Hepatocyte (in vitro differentiated cells): ENCODE data around the gene C12orf42. TPM values are rescaled to one million over a fixed set of nuclear protein-coding genes. Genes with fewer than 3 reads are reported as not detected.

ENCODE experiments used
- DNase-seq: peaks from one replicate; pipeline ENCODE4 v3.0.0-alpha.2; 2016; ENCODE audit warnings: low spot score
- H2AFZ ChIP-seq: fragments of 200-600 bp; sonication (generic); 2 replicates; pipeline ENCODE4 v1.6.0; 2016; ENCODE audit warnings: antibody characterized with exemption, mild to moderate bottlenecking
- H3K27ac ChIP-seq: fragments of 200-600 bp; sonication (generic); 2 replicates; pipeline ENCODE4 v1.5.1; 2016; ENCODE audit warnings: mild to moderate bottlenecking
- H3K27me3 ChIP-seq: fragments of 200-600 bp; sonication (generic); 2 replicates; pipeline ENCODE4 v1.6.1; 2016
- H3K36me3 ChIP-seq: fragments of 200-600 bp; sonication (generic); replicated peaks from 2 replicates; pipeline ENCODE4 v1.5.1; 2016; ENCODE audit warnings: low read depth; ENCODE audit not compliant: insufficient read depth
- H3K4me1 ChIP-seq: fragments of 200-600 bp; sonication (generic); 2 replicates; pipeline ENCODE4 v1.5.1; 2016; ENCODE audit warnings: mild to moderate bottlenecking, moderate library complexity; ENCODE audit not compliant: insufficient read depth
- H3K4me2 ChIP-seq: fragments of 200-600 bp; sonication (generic); 2 replicates; pipeline ENCODE4 v1.6.0; 2016
- H3K4me3 ChIP-seq: fragments of 200-600 bp; sonication (generic); 2 replicates; pipeline ENCODE4 v1.5.1; 2016; ENCODE audit warnings: mild to moderate bottlenecking
- H3K79me2 ChIP-seq: fragments of 200-600 bp; sonication (generic); 2 replicates; pipeline ENCODE4 v1.6.0; 2017; ENCODE audit warnings: mild to moderate bottlenecking
- H3K9me2 ChIP-seq: fragments of 200-600 bp; sonication (generic); replicated peaks from 2 replicates; pipeline ENCODE4 v1.6.0; 2017; ENCODE audit warnings: mild to moderate bottlenecking; ENCODE audit not compliant: insufficient read depth
- H3K9me3 ChIP-seq: fragments of 200-600 bp; sonication (generic); 2 replicates; pipeline ENCODE4 v1.5.1; 2016; ENCODE audit warnings: low read depth, mild to moderate bottlenecking
- H4K20me1 ChIP-seq: fragments of 200-600 bp; sonication (generic); 2 replicates; pipeline ENCODE4 v1.6.0; 2016; ENCODE audit warnings: mild to moderate bottlenecking; ENCODE audit not compliant: insufficient read depth, poor library complexity, severe bottlenecking
- EZH2 ChIP-seq: fragments of 200-600 bp; sonication (generic); IDR thresholded peaks from 2 replicates; pipeline ENCODE4 v1.6.1; 2016; ENCODE audit warnings: antibody characterized with exemption, mild to moderate bottlenecking, borderline replicate concordance
- EZH2phosphoT487 ChIP-seq: fragments of 200-600 bp; sonication (generic); IDR thresholded peaks from one replicate; pipeline ENCODE4 v1.6.1; 2018; ENCODE audit warnings: antibody characterized with exemption, mild to moderate bottlenecking, low read depth, moderate library complexity; ENCODE audit not compliant: unreplicated experiment, severe bottlenecking
- WGBS: methylation state at CpG from one replicate; pipeline ENCODE4 v1.1.6; 2016; ENCODE audit warnings: low lambda C conversion rate; ENCODE audit errors: missing lambda C conversion rate; 5-methylcytosine and 5-hydroxymethylcytosine counted together
- polyA plus RNA-seq: library from polyadenylated mRNA; unstranded; fragments of >200 nt; fragmentation: Nextera tagmentation; extraction: Ambion mirVana; gene quantifications from 2 replicates; pipeline ENCODE4 v1.2.1, GENCODE V29; 2016
- total RNA-seq: library from RNA; depleted of rRNA; stranded (reverse); fragments of >200 nt; gene quantifications from 2 replicates; pipeline ENCODE4 v1.2.3, GENCODE V29; 2014
- TF ChIP-seq, protein P1 (sequence below): fragments of 200-600 bp; sonication (generic); IDR thresholded peaks from 2 replicates; pipeline ENCODE4 v1.5.1; 2016; ENCODE audit warnings: antibody characterized with exemption, mild to moderate bottlenecking; ENCODE audit not compliant: poor library complexity

The C12orf42 gene
- total and polyA plus RNA-seq, 2 experiments from 2014 or later = not detected

DNA sequence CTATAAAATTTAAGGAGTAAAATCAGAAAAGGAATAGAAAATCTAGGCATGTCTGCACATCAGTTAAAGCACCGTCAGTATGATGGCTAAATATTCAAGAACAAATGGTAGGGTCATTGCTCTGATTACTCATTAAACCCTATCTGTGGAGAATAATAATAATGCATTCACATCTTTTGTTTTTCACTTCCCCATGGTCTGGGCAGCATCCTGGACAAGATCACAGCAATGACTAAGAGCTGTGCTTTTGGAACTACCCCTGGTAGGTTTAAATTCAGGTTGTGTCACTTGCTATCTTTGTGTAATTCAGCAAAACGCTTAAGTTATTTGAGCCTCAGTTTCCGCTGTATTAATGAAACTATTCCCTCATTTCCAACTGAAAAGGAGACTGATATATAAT lies 33.1 kb downstream of the C12orf42 start:
- H4K20me1 ChIP-seq = no peaks in the 10 kb centered on the region
- no peak overlapping the region for H3K4me2 ChIP-seq
- H3K9me3 ChIP-seq = no peaks in the 10 kb centered on the region
- 75% methylated on average over 3 of the region's 3 CpGs for WGBS
- TF ChIP-seq, protein P1, sequence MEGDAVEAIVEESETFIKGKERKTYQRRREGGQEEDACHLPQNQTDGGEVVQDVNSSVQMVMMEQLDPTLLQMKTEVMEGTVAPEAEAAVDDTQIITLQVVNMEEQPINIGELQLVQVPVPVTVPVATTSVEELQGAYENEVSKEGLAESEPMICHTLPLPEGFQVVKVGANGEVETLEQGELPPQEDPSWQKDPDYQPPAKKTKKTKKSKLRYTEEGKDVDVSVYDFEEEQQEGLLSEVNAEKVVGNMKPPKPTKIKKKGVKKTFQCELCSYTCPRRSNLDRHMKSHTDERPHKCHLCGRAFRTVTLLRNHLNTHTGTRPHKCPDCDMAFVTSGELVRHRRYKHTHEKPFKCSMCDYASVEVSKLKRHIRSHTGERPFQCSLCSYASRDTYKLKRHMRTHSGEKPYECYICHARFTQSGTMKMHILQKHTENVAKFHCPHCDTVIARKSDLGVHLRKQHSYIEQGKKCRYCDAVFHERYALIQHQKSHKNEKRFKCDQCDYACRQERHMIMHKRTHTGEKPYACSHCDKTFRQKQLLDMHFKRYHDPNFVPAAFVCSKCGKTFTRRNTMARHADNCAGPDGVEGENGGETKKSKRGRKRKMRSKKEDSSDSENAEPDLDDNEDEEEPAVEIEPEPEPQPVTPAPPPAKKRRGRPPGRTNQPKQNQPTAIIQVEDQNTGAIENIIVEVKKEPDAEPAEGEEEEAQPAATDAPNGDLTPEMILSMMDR = no peak
- TF ChIP-seq EZH2 = no peak
- no peak for TF ChIP-seq EZH2phosphoT487
- H2AFZ ChIP-seq = no peak overlapping the region
- H3K79me2 ChIP-seq = no peaks in the 10 kb centered on the region
- H3K27ac ChIP-seq = no peak overlapping the region
- H3K4me3 ChIP-seq = no peak overlapping the region
- no peaks in the 10 kb centered on the region for H3K36me3 ChIP-seq
- H3K27me3 ChIP-seq = no peaks in the 10 kb centered on the region
- H3K4me1 ChIP-seq = no peaks in the 10 kb centered on the region
- no peaks in the 10 kb centered on the region for H3K9me2 ChIP-seq
- no peak for DNase-seq

DNA sequence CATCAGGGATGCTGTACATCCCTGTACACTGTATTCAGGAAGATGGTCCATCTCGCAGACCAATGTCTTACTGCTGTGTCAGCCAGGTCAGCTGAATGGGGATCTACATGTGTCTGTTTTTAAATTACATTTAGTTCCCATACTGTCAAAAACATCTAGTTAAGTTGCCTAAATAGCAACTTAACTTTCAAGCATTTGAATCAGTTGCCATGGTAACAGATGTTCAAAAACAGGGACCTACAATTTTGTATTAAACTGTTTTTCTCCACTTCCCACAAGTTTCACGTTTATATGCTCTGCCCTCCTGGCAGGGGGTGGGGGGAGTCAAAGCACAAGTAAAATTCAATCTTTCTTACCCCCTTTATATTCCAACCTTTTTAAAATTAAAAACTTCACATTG lies 38.3 kb downstream of the C12orf42 start:
- Histone ChIP-seq H3K9me2 (no peaks in the 10 kb centered on the region), H3K4me2 (no peak overlapping the region), H4K20me1 (no peaks in the 10 kb centered on the region), H3K4me1 (no peaks in the 10 kb centered on the region), H3K9me3 (no peaks in the 10 kb centered on the region), H3K27ac (no peak overlapping the region), H2AFZ (no peak overlapping the region), H3K36me3 (no peaks in the 10 kb centered on the region), H3K4me3 (no peak overlapping the region), H3K79me2 (no peaks in the 10 kb centered on the region), H3K27me3 (no peaks in the 10 kb centered on the region)
- DNase-seq = no peak
- 72% methylated on average over 2 of the region's 2 CpGs for whole genome bisulfite sequencing
- TF ChIP-seq, protein P1 = no peak
- TF ChIP-seq EZH2phosphoT487 (no peak), EZH2 (no peak)

DNA sequence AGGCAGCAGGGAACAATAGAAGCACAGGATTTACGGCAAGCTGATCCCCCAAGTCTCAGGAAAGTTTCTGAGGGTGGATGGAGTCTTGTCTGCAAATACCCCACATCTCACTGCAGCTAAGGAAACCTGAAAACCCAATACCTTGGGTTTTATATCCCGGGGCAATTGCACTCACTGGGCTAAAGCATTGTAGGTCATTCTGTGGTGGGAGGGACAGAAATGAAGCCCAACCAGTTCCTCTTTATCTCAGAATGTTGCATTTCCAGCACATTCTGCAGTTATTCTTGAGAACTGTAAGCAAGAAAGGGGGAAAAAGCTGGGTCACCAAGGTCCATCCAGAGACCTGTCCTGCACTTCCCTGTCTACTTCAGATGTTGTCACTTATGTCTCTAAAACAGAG lies 39.8 kb downstream of the C12orf42 start:
- Histone ChIP-seq H3K79me2 (no peaks in the 10 kb centered on the region), H3K4me1 (no peaks in the 10 kb centered on the region), H3K4me2 (no peak overlapping the region), H3K9me2 (no peaks in the 10 kb centered on the region), H3K36me3 (no peaks in the 10 kb centered on the region), H4K20me1 (no peaks in the 10 kb centered on the region), H3K4me3 (no peak overlapping the region), H2AFZ (no peak overlapping the region), H3K27me3 (no peaks in the 10 kb centered on the region), H3K27ac (no peak overlapping the region), H3K9me3 (no peaks in the 10 kb centered on the region)
- TF ChIP-seq EZH2 (no peak), EZH2phosphoT487 (no peak)
- TF ChIP-seq, protein P1 = no peak
- no peak for DNase-seq
- 78% methylated on average over 2 of the region's 2 CpGs for WGBS
